ENCODE measurements around the gene WEE2. TPM values are rescaled to one million over a fixed set of nuclear protein-coding genes. Genes with fewer than 3 reads are reported as not detected.
"Not testable (repeated sequence)": the region's sequence is repeated elsewhere in the genome, so short reads cannot be mapped to it uniquely, and the experiment has no call there.

Gene WEE2
- total RNA-seq, 1 experiment from 2014 or later = not detected

DNA sequence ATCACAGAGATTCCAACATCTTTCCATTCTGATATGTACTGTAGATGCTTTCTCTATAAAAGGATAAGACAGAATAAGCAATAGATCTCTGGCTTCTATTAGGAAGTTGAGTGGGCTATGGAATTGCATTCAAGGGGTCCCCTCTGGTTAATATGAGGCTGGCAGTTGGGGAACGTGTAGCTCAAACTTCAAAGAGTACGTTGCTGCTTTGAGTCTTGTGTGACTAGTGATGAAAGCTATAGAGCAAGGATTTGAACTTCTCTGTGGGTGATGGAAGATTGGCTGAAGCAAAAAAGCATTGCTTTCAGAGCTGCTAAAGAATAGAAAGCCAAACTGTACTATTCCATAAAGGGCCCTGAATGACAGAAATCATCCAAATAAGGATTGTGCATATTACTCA, 6.4 kb downstream of the WEE2 start:
- no peak for DNase-seq (ENCODE audit: low spot score)

DNA sequence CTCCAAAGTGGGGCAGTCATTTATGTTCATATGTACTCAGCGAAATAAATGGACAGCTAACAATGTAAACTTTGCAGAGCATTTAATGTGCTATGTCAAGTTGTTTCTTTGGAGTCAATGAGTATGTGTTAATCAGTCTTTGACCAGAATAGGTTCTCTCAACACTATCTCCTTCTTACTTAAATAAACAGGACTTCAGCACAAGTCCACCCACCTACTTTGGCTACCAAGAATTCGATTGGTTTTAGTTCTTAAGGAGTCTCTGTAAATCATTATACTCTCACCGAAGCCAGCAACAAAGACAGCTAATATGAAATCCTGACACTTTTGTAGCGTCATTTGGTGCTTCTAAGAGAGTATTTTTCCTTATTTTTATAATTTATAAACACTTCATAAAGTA, 6.9 kb downstream of the WEE2 start:
- DNase-seq (ENCODE audit: low spot score) = no peak

GRCh38 chr7:141715794-141716689, 7.9 kb downstream of the WEE2 start:
- DNase-seq (ENCODE audit: low spot score) = no peak

GRCh38 chr7:141717450-141717849, 9.3 kb downstream of the WEE2 start:
- no peak for DNase-seq (ENCODE audit: low spot score)

DNA sequence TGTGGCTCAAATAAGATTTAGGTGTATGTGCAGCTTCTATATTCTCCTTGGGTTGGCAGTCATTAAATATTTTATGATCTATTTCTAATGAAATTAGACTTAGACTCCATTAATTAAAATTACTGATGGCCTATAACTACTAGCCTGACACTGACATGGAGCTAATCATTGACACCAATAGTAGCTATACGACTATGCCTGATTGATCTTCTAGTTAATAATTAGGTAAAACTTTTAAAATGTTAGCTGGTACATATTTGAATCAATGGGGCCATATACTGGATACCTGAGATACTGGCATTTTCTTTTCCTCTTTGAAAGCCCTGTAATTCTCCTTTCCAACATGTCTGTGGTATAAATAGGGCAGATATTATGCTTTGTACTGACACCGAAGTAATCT, 14.4 kb downstream of the WEE2 start:
- DNase-seq (ENCODE audit: low spot score) = no peak

DNA sequence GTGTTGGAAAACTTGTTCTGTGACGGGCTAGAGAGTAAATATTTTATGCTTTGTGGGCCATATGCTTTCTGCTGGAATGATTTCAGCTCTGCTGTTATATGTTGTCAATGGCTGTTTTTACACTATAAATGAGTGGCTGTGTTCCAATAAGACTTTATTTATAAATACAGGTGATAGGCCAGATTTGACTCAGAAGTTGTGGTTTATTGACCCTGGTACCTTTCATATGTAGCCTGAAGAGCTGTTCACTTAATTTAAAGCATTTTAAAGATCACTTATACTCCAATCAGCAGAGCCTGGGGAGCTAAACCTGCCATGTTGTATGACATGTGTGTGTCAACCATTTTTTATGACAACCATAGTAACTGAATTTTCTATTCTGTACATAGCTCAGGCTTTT, 20.9 kb downstream of the WEE2 start:
- DNase-seq (ENCODE audit: low spot score) = no peak

DNA sequence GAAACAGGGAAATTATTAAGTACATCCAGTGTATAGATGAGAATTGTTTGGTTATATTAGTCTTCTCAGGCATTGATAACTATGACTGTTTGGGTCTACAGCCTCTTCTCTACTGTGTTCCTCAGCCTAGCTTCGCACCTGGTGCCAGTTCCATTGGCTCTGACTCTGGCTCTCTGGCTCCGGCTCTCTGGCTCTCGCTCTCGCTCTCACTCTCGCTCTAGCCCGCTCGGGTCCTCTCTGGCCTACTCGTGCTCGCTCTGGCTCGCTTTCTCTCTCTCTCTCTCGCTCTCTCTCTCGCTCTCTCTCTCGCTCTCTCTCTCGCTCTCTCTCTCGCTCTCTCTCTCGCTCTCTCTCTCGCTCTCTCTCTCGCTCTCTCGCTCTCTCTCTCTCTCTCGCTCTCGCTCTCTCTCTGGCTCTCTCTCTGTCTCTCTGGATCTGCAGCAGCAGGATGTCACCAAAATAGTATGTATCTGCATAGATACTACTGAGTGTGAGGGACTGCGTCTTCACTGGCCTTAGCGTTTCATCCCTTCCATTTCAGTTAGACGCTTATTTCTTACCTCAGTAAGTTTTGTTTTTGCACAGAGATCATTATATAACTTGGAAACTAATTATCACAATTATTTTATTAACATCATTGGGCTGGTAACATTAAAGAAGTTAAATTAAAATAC, 23.5 kb downstream of the WEE2 start:
- DNase-seq (ENCODE audit: low spot score) = no peak

GRCh38 chr7:141737118-141737835, 29.1 kb downstream of the WEE2 start:
- peak; percentile 18 for DNase-seq (ENCODE audit: low spot score)

DNA sequence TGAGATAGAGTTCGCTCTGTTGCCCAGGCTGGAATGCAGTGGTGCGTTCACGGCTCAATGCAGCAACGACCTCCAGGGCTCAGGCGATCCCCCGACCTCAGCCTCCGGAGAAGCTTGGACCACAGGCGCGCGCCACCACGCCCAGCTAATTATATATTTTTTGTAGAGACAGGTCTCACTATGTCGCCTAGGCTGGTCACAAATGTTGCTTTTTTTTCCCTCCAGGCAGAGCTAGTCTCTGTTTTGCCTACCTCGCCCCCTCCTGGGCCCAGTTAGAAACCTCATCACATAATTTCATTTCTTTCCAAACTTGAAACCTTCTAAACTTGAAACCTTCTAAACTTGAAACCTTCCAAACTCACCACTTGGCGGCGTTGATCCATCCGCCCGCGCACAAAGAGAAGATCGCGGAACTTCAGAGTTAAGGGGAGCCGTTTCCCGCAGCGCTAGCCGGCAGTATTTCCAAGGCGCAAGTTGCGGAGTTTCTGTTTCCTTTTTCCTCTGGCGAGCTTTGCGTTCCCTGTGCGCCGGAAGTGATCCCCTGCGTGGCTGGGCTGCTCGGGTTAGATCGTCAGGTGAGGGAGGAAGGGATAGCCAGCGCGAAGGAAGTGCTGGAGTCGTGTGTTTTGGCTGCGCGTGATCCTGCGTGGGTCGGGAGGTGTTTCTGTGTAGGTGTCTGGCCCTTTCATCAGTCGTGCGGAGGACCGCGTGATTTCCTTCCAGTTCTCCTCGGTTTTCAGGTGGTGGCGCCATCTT, 29.9 kb downstream of the WEE2 start, which contains the start of gene SSBP1:
Gene SSBP1, plus strand, starts transcription at position 523 of the 756 bp plus-strand sequence. CDS start 809 bp downstream, outside the sequence.
- DNase-seq (ENCODE audit: low spot score) = peak; percentile 94

DNA sequence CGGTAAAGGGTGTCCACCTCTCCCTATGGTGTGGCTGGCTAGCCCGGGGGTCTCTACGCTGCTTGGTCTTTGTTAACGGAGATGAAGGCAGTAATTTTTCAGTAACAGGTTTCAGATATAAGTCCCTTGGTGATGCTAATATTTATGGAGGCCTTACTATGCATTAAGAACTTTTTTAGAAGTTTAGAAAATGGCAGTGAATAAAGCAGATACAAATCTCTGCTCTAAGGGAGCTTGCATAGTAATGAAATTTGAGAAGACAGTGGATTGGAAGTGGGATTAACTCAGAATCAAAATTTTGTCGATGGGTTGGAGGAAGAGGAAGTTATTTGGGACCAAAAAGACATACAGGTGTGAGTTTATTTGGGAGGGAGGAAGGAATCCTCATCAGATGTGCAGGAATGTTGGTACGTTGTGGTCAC, 30.4 kb downstream of the WEE2 start:
- DNase-seq (ENCODE audit: low spot score) = no peak

DNA sequence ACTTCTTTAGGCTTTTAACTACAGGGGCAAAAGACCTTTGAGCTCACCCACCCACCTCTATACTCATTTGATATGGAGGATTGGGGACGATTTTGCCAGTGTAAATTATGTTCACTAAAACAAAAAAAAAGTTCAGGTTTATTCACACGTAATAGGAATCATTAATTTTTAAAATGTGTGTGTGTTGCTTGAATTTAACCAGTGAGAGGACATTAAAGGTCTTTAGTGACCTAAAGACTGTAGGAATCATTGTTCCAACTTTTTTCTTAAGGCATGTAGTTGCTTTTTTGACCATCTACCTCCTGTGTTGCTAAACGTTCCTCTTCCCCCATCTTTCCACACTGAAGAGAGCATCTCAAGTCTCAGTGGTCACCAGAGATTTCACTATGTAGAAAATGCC, 31.1 kb downstream of the WEE2 start:
- no peak for DNase-seq (ENCODE audit: low spot score)

GRCh38 chr7:141742229-141742628, 34.1 kb downstream of the WEE2 start:
- no peak for DNase-seq (ENCODE audit: low spot score)

DNA sequence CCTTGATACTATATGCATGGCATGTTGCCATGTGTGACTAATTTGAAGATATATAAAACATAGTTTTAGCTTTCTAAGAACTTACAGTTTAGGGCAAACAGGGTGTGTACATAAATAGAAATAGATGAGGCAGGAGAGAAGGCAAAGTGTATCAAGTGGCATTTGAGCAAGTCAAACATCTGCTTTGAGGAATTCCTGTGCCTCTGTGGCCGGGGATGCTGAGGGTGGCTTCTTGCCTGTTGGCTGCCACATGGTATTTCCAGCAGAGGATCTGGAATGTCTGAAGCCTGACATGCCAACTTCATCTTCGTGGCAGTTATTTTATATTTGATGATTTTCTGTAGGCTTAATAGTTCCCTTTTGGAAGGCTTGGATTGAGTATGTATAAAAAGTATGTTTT, 36.0 kb downstream of the WEE2 start:
- DNase-seq (ENCODE audit: low spot score) = no peak

DNA sequence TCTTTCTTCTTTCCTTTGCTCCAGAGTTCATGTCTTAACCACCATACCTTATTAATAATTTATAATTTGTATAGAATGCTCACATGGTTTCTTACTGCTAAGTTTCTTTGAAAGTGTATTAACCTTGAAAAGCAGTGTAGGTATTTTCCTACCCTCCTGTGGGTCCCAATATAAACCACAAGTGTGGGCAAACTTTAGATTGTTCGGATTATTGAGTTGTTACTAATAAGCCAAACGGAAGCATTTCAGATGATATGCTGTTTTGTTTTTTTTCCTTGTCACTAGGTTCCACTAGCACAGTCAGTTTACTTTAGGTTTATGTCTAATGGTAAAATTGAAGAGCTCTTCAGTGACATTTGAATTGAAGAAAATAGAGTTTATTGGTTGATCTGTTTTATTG, 40.2 kb downstream of the WEE2 start:
- DNase-seq (ENCODE audit: low spot score) = no peak

- DNase-seq (ENCODE audit: low spot score) = peak; percentile 6
Measured at GRCh38 chr7:141751904-141752303, 43.8 kb downstream of the WEE2 start.

DNA sequence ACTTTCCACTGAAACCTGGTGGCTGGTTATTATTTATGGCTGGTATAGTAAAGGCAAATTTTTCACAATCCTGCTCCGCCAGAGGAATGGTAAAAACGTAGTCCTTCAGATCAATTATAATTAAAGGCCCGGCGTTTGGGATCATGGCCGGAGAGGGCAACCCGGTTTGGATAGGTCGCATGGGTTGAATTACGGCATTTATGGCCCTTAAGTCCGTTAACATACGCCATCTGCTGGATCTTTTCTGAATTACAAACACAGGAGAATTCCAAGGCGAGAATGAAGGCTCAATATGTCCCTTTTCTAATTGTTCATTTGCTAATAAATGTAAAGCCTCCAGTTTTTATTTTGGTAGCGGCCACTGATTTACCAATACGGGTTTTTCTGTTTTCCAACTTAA, 44.5 kb downstream of the WEE2 start:
- DNase-seq (ENCODE audit: low spot score) = no peak

DNA sequence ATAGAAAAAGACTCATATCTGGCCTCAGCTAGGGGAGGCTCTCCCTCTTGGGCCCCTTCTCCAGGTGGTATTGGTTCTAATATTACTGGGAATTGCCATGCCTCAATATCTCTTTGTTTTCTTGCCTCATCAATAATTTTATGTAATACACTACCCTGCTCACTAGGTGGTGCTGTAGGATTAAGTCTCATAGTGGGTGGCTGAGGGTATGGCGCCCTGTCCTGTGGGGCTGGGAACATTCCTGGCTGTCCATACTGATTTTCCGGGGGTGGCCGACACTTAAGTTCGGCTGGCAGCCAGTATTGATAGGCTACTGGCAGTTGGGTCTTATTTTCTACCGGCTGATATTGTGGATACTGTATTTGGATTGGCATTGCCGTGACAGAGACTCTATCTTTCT, 46.8 kb downstream of the WEE2 start:
- DNase-seq (ENCODE audit: low spot score) = no peak

GRCh38 chr7:141763797-141764196, 55.6 kb downstream of the WEE2 start, which contains the start of gene TAS2R3:
TSS of gene TAS2R3 (plus strand) at chr7:141764097. CDS start at chr7:141764159, 62 bp downstream.
- DNase-seq (ENCODE audit: low spot score) = no peak

DNA sequence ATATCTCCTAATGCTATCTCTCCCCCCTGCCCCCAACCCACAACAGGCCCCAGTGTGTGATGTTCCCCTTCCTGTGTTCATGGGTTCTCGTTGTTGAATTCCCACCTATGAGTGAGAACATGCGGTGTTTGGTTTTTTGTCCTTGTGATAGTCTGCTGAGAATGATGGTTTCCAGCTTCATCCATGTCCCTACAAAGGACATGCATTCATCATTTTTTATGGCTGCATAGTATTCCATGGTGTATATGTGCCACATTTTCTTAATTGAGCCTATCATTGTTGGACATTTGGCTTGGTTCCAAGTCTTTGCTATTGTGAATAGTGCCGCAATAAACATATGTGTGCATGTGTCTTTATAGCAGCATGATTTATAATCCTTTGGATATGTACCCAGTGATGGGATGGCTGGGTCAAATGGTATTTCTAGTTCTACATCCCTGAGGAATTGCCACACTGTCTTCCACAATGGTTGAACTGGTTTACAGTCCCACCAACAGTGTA, 62.0 kb downstream of the WEE2 start:
- not testable (repeated sequence) for DNase-seq (ENCODE audit: low spot score)

DNA sequence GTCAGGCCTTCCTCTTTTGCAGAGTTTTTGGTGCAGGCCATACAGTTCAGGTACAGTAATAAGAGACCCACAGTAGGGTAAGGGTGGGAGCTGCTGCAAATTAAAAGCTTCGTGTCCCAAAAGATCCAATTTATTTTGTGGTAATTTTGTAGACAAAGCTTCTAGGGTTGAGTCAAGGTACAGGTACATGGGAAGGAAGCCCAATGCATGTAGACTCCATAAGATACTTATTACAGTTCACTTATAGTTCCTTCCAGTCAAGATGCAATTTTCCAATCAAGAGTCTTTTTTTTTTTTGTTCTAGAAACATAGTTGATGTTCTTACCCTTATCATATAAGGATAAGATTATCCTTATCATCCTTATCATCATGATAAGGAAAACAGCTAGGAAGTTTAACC, 68.2 kb downstream of the WEE2 start, which contains the start of gene TAS2R4:
Gene TAS2R4, plus strand, starts transcription at position 301 of the 400 bp plus-strand sequence. CDS start 1,815 bp downstream, outside the sequence.
- no peak for DNase-seq (ENCODE audit: low spot score)
